OCI-LY7 (cell line): Measurements from ENCODE around the gene SHOC2.

Experiments used
- CTCF ChIP-seq: fragments of 200-600 bp; sonication (generic); conservative IDR thresholded peaks from 2 replicates; pipeline ENCODE4 v1.5.1; 2014; ENCODE audit warnings: mild to moderate bottlenecking, antibody characterized with exemption, low read length, moderate library complexity, mixed read lengths
- EZH2phosphoT487 ChIP-seq: fragments of 200-600 bp; sonication (generic); IDR thresholded peaks from 2 replicates; pipeline ENCODE4 v1.6.1; 2018; ENCODE audit warnings: low read depth, borderline replicate concordance, mild to moderate bottlenecking, mixed run types, antibody characterized with exemption, low read length, moderate library complexity, mixed read lengths

- TF ChIP-seq CTCF (no peak), EZH2phosphoT487 (no peak)
Observed at GRCh38 chr10:110932505-110933180, 13.2 kb downstream of the SHOC2 start.
